ENCODE measurements around the gene KLHL12.

KLHL12 gene

DNA sequence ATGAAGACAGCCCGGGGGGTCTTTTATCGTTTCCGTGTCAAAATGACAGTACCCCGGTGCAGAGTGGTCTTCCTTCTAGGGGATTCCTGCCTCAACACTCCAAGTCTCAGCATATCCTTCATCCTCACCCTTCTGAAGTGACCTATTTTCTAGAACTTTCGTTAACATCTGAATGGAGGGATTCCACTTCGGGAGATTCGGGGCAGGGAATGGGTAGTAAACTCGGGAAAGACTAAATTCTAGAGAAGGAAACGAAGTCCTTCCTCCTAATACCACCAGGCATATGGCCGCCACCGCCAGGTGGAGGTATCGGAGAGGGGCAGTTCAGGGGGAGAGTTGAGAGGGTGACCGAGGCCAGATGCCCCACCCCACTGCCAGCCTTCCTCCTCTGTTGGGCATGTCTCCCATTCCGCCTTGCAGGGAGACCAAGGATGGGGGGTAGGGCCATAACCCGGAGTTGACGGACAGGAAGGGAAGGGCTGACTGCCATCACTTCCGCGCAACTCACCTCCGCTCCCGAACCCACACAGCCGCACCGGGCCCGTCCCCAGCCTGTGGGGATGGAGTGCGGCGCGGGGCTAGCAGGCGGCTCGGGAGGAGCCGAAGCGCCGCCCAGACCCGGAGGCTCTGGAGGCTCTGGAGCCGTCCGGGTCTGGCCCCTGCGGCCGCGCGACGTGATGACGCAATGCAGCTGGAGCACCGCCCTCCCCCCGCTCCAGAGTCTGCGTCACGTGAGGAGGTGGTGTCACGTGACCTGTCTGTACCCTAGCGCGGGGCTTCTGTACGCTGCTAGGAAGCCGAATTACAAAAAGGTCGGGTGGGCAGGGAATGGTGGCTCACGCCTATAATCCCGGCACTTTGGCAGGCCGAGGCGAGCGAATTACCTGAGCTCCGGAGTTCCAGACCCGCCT lies at the start of gene KLHL12:
Gene KLHL12, minus strand, starts transcription at position 654 of the 911 bp plus-strand sequence. CDS start 2,072 bp downstream, outside the sequence.
- H3K4me1 Mint-ChIP-seq = peaks cover 10% of the 10 kb centered on the region
- H3K9me3 Mint-ChIP-seq = no peaks in the 10 kb centered on the region
- peak within 1 kb of the TSS; percentile 92 for H3K27ac Mint-ChIP-seq
- ATAC-seq (ENCODE audit: low read depth) (peak; percentile 93), DNase-seq (ENCODE audit: low spot score in 2 of 2) (peak; percentile 92 to 93)
- peak within 1 kb of the TSS; percentile 92 for H3K4me3 Mint-ChIP-seq
- peaks cover 2% of the 10 kb centered on the region for H3K36me3 Mint-ChIP-seq
- no peaks in the 10 kb centered on the region for H3K27me3 Mint-ChIP-seq

DNA sequence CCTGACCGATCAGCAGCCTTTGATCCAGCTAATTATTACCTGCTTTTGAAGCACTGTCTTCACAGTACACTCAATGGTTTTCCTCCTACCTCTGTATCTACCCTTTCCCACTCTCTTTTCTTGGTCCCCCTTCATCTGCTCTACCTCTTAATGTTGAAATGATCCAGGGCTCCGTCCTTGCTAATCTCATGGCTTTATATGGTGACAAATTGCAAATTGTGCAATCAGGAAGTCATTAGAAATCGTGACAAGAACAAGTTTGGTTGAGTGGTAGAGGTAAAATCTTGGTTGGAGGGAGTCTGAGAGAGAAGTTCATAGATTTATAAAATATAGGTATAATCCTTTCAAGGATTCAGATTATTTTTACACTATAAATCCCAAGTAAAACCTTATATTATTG lies 49.6 kb upstream of the KLHL12 start:
- H3K9me3 Mint-ChIP-seq = no peaks in the 10 kb centered on the region
- H3K36me3 Mint-ChIP-seq = no peaks in the 10 kb centered on the region
- H3K4me1 Mint-ChIP-seq = no peaks in the 10 kb centered on the region
- no peak overlapping the region for H3K4me3 Mint-ChIP-seq
- no peak for ATAC-seq (ENCODE audit: low read depth)
- H3K27ac Mint-ChIP-seq = no peak overlapping the region
- DNase-seq (ENCODE audit: low spot score in 2 of 2) = no peak
- H3K27me3 Mint-ChIP-seq = peaks cover 13% of the 10 kb centered on the region

DNA sequence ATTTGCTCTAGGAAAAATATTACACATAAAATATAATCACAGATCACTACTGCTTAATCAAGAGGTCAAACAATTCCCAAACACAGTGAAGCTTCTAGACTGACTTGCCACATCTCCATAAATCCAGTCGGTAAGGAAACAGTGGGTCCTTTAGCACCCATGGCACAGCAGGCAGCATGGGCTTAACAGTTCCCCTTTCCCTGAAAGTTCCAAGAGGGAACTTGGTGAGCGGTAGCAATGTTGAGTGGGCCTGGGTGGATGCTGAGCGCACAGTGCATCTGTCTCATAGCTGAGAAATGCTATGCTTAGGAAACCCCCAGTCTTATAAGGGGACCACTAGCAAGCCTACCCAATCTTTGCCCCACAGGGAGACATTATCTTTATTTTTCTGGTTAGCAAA lies 47.8 kb upstream of the KLHL12 start:
- no peak for ATAC-seq (ENCODE audit: low read depth)
- no peaks in the 10 kb centered on the region for H3K4me1 Mint-ChIP-seq
- no peak overlapping the region for H3K4me3 Mint-ChIP-seq
- H3K27me3 Mint-ChIP-seq = peaks cover 9% of the 10 kb centered on the region
- H3K9me3 Mint-ChIP-seq = no peaks in the 10 kb centered on the region
- no peak overlapping the region for H3K27ac Mint-ChIP-seq
- DNase-seq (ENCODE audit: low spot score in 2 of 2) = no peak
- no peaks in the 10 kb centered on the region for H3K36me3 Mint-ChIP-seq

DNA sequence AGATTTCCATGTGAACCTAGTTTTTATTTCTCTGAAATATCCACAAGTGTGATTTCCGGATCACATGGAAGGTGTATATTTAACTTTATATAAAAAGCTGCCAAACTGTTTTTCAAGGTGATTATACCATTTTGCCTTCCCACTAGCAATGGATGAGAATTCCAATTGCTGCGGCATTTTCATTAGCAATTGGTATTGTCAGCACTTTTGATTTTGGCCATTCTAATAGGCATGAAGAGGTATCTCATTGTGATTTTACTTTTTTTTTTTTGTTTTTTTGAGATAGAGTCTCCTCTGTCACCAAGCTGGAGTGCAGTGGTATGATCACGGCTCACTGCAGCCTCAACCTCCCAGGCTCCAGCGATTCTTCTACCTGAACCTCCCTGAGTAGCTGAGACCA lies 45.0 kb upstream of the KLHL12 start:
- DNase-seq (ENCODE audit: low spot score in 2 of 2) (no peak), ATAC-seq (ENCODE audit: low read depth) (no peak)
- H3K4me3 Mint-ChIP-seq = no peak overlapping the region
- no peaks in the 10 kb centered on the region for H3K9me3 Mint-ChIP-seq
- peaks cover 3% of the 10 kb centered on the region for H3K27me3 Mint-ChIP-seq
- no peak overlapping the region for H3K27ac Mint-ChIP-seq
- peaks cover 14% of the 10 kb centered on the region for H3K4me1 Mint-ChIP-seq
- no peaks in the 10 kb centered on the region for H3K36me3 Mint-ChIP-seq

DNA sequence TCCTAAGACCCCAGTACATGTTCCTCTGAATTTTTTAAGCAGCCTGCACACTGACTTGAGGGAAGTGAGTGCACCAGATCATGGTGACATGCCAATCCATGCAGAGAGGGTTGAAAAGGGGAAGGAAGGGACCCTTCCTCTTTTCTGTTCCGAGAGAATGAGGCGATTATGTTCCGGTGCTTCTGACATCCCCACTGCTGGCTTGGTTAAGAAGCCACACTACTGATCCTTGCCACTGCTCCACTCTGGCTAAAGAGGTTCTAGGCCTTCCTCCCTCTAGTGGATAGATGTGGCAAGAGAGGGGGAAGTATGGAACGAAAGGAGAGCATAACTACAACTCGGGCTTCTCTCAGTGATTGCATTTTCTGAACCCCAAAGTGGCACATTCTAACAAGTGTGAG lies 41.9 kb upstream of the KLHL12 start:
- Mint-ChIP-seq H3K4me1 (peaks cover 19% of the 10 kb centered on the region), H3K27me3 (no peaks in the 10 kb centered on the region), H3K27ac (peak overlapping the region; percentile 90), H3K4me3 (peak overlapping the region; percentile 87), H3K36me3 (peaks cover 3% of the 10 kb centered on the region), H3K9me3 (no peaks in the 10 kb centered on the region)
- peak; percentile 41 to 71 for DNase-seq (ENCODE audit: low spot score in 2 of 2)
- ATAC-seq (ENCODE audit: low read depth) = peak; percentile 84

DNA sequence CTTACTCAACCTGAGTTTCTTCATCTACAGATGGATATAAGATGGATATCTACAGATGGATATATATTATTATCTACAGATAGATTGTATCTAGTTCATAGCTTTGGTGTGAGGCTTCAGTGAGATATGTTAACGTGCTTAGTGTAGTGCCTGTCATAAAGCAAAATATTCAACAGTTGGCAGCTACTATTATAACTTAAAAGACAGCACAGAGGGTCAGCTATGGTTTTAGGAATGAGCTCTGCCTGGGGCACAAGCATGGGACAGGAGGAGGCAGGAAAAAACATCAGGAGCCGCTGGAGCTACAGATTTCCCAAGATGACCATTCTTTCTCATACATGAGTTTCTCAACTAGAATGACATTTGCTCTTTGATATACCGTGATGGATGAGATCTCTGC lies 41.3 kb upstream of the KLHL12 start:
- Mint-ChIP-seq H3K4me3 (peak overlapping the region; percentile 87), H3K9me3 (no peaks in the 10 kb centered on the region), H3K27ac (peak overlapping the region; percentile 90), H3K4me1 (peaks cover 19% of the 10 kb centered on the region), H3K27me3 (no peaks in the 10 kb centered on the region), H3K36me3 (peaks cover 6% of the 10 kb centered on the region)
- ATAC-seq (ENCODE audit: low read depth) (no peak), DNase-seq (ENCODE audit: low spot score in 2 of 2) (no peak)

DNA sequence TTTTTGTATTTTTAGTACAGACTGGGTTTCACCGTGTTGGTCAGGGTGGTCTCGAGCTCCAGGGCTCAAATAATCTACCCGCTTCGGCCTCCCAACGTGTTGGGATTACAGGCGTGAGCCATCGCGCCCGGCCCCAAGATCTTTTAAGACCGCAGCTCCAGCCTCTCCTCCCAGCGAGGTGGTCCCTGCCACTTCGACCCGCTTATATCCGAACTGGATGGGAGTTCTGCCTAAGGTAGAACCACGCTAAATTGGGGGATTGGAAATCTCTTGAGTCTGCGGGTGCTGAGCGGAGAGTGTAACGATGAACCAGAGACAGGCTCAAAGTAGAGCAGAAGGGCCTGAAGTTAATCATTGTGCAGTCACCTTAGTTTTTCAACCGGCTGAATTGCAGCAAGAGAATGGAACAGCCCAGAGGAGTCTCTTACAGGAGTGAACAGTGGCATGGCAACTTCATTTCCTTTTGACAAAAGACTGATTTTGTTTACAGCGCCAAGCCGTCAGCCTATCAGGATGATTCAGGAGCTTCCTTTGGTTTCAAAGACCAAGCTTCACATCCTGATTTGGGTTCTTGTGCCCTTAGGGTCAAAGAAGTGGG lies 40.7 kb upstream of the KLHL12 start:
- Mint-ChIP-seq H3K4me3 (peak overlapping the region; percentile 87), H3K27me3 (no peaks in the 10 kb centered on the region), H3K4me1 (peaks cover 19% of the 10 kb centered on the region), H3K27ac (peak overlapping the region; percentile 90), H3K36me3 (peaks cover 9% of the 10 kb centered on the region), H3K9me3 (no peaks in the 10 kb centered on the region)
- DNase-seq (ENCODE audit: low spot score in 2 of 2) (peak in 1 of 2 donors; percentile 1), ATAC-seq (ENCODE audit: low read depth) (no peak)

DNA sequence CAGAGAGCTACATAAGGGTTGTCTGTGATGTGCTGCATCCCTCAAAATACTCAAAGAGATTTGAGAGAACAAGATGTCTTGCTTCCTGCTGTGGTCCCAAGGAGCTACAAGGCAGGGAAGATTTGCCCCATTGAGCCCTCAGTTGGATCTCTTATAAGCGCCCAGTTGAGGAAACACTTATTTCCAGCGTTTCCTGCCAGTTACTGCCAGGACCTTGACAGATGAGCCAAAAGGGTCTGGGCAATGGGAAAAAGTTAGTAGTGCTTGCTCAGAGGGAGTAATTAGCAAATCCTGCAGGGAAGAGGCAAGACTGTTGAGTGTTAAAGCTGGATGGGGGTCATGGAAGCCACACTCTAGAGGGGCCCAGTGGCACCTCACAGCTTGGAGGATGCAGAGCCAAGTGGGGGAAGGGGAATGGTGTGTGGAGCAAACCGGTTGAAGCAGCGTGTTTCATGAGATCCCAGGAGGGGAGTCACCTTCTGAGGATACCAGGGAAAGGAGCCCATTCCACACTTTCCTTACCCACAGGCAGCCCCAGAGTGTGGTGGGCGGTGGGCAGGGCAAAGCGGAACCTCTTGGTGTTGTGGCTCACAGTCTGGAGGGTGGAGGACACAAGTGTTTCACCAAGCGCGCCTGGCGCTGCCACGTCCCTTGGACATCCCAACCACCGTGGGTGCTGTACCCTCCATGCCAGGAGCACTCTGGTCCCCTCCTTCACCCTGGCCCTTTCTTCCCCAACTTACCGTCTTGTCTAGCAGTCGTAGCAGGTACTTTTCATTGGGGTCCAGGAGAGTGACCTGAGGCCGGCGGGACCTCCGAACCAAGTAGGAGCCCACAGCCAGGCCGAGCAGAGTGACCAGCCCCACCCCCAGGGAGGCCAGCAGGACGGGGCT lies 39.2 kb upstream of the KLHL12 start:
- DNase-seq (ENCODE audit: low spot score in 2 of 2) (peak in 1 of 2 donors; percentile 4), ATAC-seq (ENCODE audit: low read depth) (no peak)
- Mint-ChIP-seq H3K4me3 (peak overlapping the region; percentile 83), H3K9me3 (no peaks in the 10 kb centered on the region), H3K27me3 (no peaks in the 10 kb centered on the region), H3K36me3 (peaks cover 15% of the 10 kb centered on the region), H3K4me1 (peaks cover 19% of the 10 kb centered on the region), H3K27ac (peak overlapping the region; percentile 79)

DNA sequence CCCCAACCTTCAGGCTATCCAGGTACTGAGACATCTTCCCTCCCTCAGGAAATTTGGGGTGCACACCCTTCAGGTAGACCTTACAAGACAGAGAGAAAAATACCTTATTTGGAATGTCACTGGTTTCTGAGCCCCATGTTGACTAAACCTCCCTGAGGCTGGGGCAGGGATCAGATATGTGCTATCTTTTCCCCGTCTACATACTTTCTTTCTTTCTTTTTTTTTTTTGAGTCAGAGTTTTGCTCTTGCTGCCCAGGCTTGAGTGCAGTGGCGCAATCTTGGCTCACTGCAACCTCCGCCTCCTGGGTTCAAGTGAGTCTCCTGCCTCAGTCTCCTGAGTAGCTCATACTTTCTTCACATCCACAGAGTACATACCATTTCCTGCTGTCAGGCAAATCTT lies 38.4 kb upstream of the KLHL12 start:
- ATAC-seq (ENCODE audit: low read depth) (no peak), DNase-seq (ENCODE audit: low spot score in 2 of 2) (no peak)
- no peak overlapping the region for H3K4me3 Mint-ChIP-seq
- H3K27ac Mint-ChIP-seq = no peak overlapping the region
- peaks cover 15% of the 10 kb centered on the region for H3K36me3 Mint-ChIP-seq
- H3K9me3 Mint-ChIP-seq = no peaks in the 10 kb centered on the region
- peaks cover 19% of the 10 kb centered on the region for H3K4me1 Mint-ChIP-seq
- no peaks in the 10 kb centered on the region for H3K27me3 Mint-ChIP-seq

DNA sequence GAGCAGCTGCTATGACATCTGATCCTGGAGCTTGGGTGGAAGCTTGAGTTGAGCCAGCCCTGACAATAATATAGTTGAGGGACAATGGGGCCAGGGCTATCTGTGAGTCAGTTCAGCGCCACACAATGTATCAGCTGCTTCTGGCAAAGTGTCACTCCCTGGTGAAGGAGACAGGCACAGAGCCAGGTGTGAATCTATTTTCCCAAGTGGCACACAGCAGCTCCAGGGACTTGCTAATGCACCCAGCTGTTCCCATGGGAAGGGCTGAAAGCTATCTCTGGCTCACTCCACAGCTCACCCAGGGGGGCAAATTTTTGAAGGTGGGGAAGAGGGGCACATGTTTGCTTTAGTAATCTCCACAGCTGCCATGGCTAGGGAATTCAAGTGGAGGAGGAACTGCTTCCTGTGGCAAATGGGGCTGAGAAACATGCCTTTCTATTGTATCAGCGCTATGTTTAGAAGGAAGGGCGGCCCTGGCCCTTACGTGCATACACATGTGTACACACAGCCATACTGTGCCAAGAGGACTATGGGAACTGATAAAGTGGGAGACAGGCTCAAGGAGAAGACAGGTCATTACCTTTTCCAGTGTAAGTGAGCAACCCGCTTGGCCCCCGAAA lies 37.9 kb upstream of the KLHL12 start:
- Mint-ChIP-seq H3K9me3 (no peaks in the 10 kb centered on the region), H3K36me3 (peaks cover 15% of the 10 kb centered on the region), H3K27ac (peak overlapping the region; percentile 76), H3K27me3 (no peaks in the 10 kb centered on the region), H3K4me1 (peaks cover 19% of the 10 kb centered on the region), H3K4me3 (no peak overlapping the region)
- DNase-seq (ENCODE audit: low spot score in 2 of 2) (no peak), ATAC-seq (ENCODE audit: low read depth) (no peak)

DNA sequence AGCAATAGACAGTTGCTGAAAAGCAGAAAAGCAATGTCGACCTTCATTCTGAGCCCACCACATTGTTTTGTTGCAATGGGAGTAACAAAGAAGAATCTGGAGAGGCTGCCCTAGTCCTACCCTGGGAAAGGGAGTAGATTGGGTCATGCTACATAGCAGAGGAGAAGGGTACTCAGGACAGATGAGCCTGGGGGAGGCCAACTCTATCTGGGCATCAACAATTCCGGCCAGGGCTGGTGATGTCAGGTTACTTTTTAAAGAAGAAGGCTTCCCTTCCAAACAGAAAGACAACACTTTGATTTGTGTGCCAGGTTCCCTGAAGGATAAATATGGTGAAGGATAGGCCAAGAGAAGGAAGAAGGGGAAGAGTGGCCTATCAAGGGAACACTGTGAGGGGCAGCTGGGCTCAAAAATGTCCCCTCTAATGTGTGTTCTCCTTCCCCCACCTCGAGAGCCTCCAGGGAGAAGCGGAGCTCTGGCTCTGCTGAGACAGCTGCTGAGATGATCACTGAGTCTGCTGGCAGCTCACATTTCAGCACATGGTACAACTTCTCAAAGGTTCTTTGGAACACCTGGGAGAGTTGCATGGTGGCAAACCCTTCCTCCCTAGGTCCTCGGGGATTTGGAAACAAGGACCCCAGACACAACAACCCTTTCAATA lies 34.3 kb upstream of the KLHL12 start:
- ATAC-seq (ENCODE audit: low read depth) (no peak), DNase-seq (ENCODE audit: low spot score in 2 of 2) (no peak)
- Mint-ChIP-seq H3K4me1 (peaks cover 8% of the 10 kb centered on the region), H3K9me3 (no peaks in the 10 kb centered on the region), H3K27me3 (no peaks in the 10 kb centered on the region), H3K4me3 (no peak overlapping the region), H3K36me3 (peaks cover 15% of the 10 kb centered on the region), H3K27ac (peak overlapping the region; percentile 41)

DNA sequence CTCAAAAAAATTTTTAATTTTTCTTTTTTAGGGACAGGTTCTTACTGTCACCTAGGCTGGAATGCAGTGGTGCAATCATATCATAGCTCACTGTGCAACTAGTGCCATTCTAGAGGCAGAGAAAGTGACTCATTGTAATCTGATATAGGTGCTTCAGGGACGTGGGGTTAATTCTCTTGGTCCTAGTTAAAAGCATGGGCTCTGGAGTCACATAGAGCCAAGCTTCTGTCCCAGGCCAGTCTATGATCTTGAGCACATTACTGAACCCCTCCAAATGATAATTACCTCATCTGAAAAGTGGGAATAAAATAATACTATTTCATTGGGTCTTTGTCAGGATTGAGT lies 32.2 kb upstream of the KLHL12 start:
- no peak overlapping the region for H3K4me3 Mint-ChIP-seq
- H3K9me3 Mint-ChIP-seq = no peaks in the 10 kb centered on the region
- no peak for DNase-seq (ENCODE audit: low spot score in 2 of 2)
- H3K36me3 Mint-ChIP-seq = peaks cover 11% of the 10 kb centered on the region
- peaks cover 14% of the 10 kb centered on the region for H3K4me1 Mint-ChIP-seq
- no peaks in the 10 kb centered on the region for H3K27me3 Mint-ChIP-seq
- H3K27ac Mint-ChIP-seq = no peak overlapping the region
- no peak for ATAC-seq (ENCODE audit: low read depth)

DNA sequence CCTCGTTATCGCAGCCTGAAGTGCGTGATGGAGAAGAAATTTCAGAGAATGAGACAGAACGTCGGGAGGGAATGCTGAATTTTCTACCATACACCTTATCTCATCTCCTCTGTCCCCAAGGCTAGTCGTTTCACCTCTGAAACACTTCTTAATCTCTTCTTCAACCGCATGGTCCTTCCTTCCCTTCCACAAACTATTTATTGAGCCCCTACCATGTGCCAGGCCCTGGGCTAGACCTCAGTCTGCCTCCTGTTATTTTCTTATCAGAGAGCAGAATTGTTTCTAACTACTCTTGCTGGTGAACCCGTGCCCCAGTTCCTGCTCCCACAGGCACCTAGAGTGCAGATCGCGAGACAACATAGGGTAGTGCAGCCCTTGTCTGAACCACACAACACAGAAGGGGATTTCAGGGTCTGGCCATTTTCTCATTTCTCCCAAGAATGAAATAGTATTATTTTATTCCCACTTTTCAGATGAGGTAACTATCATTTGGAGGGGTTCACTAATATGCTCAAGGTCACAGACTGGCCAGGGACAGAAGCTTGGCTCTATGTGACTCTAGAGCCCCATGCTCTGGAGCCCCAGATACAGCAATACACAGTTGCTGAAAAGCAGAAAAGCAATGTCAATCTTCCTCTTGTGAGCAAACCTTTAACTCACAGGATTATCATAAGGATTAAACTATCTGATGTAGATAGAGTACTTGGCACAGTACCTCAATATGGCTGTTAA lies 31.7 kb upstream of the KLHL12 start:
- H3K27ac Mint-ChIP-seq = peak overlapping the region; percentile 74
- H3K36me3 Mint-ChIP-seq = peaks cover 14% of the 10 kb centered on the region
- no peaks in the 10 kb centered on the region for H3K27me3 Mint-ChIP-seq
- no peak for DNase-seq (ENCODE audit: low spot score in 2 of 2)
- peaks cover 18% of the 10 kb centered on the region for H3K4me1 Mint-ChIP-seq
- H3K4me3 Mint-ChIP-seq = peak overlapping the region; percentile 87
- no peaks in the 10 kb centered on the region for H3K9me3 Mint-ChIP-seq
- ATAC-seq (ENCODE audit: low read depth) = peak; percentile 5

All from memory B cell (primary cell).